ENCODE results near the gene EYA4.

Gene EYA4

GRCh38 chr6:133353061-133353460, 111.9 kb downstream of the EYA4 start:
- Histone ChIP-seq H3K9me3 (ENCODE audit: insufficient read depth, low read depth, low read length) (no peaks in the 10 kb centered on the region), H3K4me2 (ENCODE audit: low read depth, low read length, poor library complexity, severe bottlenecking) (no peak overlapping the region), H3K9ac (ENCODE audit: low read depth, low read length, poor library complexity, severe bottlenecking) (no peak overlapping the region), H3K4me3 (ENCODE audit: low read length, poor library complexity, severe bottlenecking) (no peak overlapping the region), H2AFZ (ENCODE audit: low read length) (no peak overlapping the region), H3K4me1 (ENCODE audit: insufficient read depth, low read length, poor library complexity, severe bottlenecking) (no peaks in the 10 kb centered on the region), H3K27me3 (ENCODE audit: insufficient read depth, low read length, poor library complexity, severe bottlenecking) (no peaks in the 10 kb centered on the region), H3F3A (ENCODE audit: low read depth) (no peaks in the 10 kb centered on the region), H3K79me2 (ENCODE audit: insufficient read depth, low read length) (no peaks in the 10 kb centered on the region), H3K36me3 (ENCODE audit: insufficient read depth, low read length) (no peaks in the 10 kb centered on the region), H3K9me2 (replicated peaks; ENCODE audit: low read depth, low read length) (no peaks in the 10 kb centered on the region), H4K20me1 (ENCODE audit: insufficient read depth, low read length, poor library complexity, severe bottlenecking) (no peaks in the 10 kb centered on the region)
- TF ChIP-seq EZH2phosphoT487 (IDR thresholded peaks at IDR 0.05; ENCODE audit: borderline replicate concordance): no peak
- no peak for TF ChIP-seq CTCF (conservative IDR thresholded peaks at IDR 0.05; ENCODE audit: low read length)

GRCh38 chr6:133355922-133356321, 114.8 kb downstream of the EYA4 start:
- Histone ChIP-seq H2AFZ (ENCODE audit: low read length) (no peak overlapping the region), H3K9me3 (ENCODE audit: insufficient read depth, low read depth, low read length) (no peaks in the 10 kb centered on the region)
- no peak for TF ChIP-seq CTCF (conservative IDR thresholded peaks at IDR 0.05; ENCODE audit: low read length)
- TF ChIP-seq EZH2phosphoT487 (IDR thresholded peaks at IDR 0.05; ENCODE audit: borderline replicate concordance): no peak

GRCh38 chr6:133358574-133359150, 117.5 kb downstream of the EYA4 start:
- H3K9me3 ChIP-seq (ENCODE audit: insufficient read depth, low read depth, low read length): no peaks in the 10 kb centered on the region
- TF ChIP-seq EZH2phosphoT487 (IDR thresholded peaks at IDR 0.05; ENCODE audit: borderline replicate concordance) (no peak), CTCF (conservative IDR thresholded peaks at IDR 0.05; ENCODE audit: low read length) (no peak)
- H3K9ac ChIP-seq (ENCODE audit: low read depth, low read length, poor library complexity, severe bottlenecking): no peak overlapping the region
- no peak overlapping the region for H3K4me3 ChIP-seq (ENCODE audit: low read length, poor library complexity, severe bottlenecking)
- no peak overlapping the region for H3K4me2 ChIP-seq (ENCODE audit: low read depth, low read length, poor library complexity, severe bottlenecking)
- H3K79me2 ChIP-seq (ENCODE audit: insufficient read depth, low read length): no peaks in the 10 kb centered on the region
- no peaks in the 10 kb centered on the region for H3K27me3 ChIP-seq (ENCODE audit: insufficient read depth, low read length, poor library complexity, severe bottlenecking)
- H3F3A ChIP-seq (ENCODE audit: low read depth): no peaks in the 10 kb centered on the region
- no peaks in the 10 kb centered on the region for H3K9me2 ChIP-seq (replicated peaks; ENCODE audit: low read depth, low read length)
- H4K20me1 ChIP-seq (ENCODE audit: insufficient read depth, low read length, poor library complexity, severe bottlenecking): no peaks in the 10 kb centered on the region
- H3K4me1 ChIP-seq (ENCODE audit: insufficient read depth, low read length, poor library complexity, severe bottlenecking): no peaks in the 10 kb centered on the region
- no peaks in the 10 kb centered on the region for H3K36me3 ChIP-seq (ENCODE audit: insufficient read depth, low read length)
- H2AFZ ChIP-seq (ENCODE audit: low read length): no peak overlapping the region

More at GRCh38 chr6:133355922-133356321, 114.8 kb downstream of the EYA4 start:
- Histone ChIP-seq H3K9me2 (replicated peaks; ENCODE audit: low read depth, low read length) (no peaks in the 10 kb centered on the region), H3K4me2 (ENCODE audit: low read depth, low read length, poor library complexity, severe bottlenecking) (no peak overlapping the region), H3K4me1 (ENCODE audit: insufficient read depth, low read length, poor library complexity, severe bottlenecking) (no peaks in the 10 kb centered on the region), H3F3A (ENCODE audit: low read depth) (no peaks in the 10 kb centered on the region), H3K27me3 (ENCODE audit: insufficient read depth, low read length, poor library complexity, severe bottlenecking) (no peaks in the 10 kb centered on the region), H3K36me3 (ENCODE audit: insufficient read depth, low read length) (no peaks in the 10 kb centered on the region), H3K4me3 (ENCODE audit: low read length, poor library complexity, severe bottlenecking) (no peak overlapping the region), H3K9ac (ENCODE audit: low read depth, low read length, poor library complexity, severe bottlenecking) (no peak overlapping the region), H3K79me2 (ENCODE audit: insufficient read depth, low read length) (no peaks in the 10 kb centered on the region), H4K20me1 (ENCODE audit: insufficient read depth, low read length, poor library complexity, severe bottlenecking) (no peaks in the 10 kb centered on the region)
